HG02852 (cell line): Measurements from ENCODE around the gene MTAP.

Experiments used
- ATAC-seq: cut with Tn5 transposase; IDR thresholded peaks from one replicate; pipeline ENCODE4 v1.9.1; 2021; ENCODE audit warnings: mild to moderate bottlenecking, moderate library complexity; ENCODE audit not compliant: unreplicated experiment

The MTAP gene

GRCh38 chr9:21804331-21804730, 1.9 kb downstream of the MTAP start:
- no peak for ATAC-seq

DNA sequence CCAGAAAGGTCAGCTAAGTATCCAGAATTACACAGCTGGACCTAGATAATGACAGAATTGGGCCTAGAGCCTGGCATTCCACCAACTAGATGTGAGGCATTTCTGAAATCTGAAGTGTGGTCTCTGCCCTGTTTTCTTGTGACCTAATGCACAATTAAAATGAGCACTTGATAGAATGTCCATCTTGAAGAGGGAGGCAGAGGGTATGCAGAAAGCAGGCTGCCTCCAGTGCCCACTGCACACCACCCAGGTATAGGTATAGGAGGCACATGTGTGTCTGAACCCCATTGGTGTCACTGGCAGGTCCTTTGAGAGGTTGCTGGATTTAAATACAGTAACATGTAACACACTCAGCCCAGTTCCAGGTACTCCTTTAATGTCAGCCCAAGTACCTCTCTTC, 2.4 kb downstream of the MTAP start:
- no peak for ATAC-seq

- no peak for ATAC-seq
Observed at GRCh38 chr9:21806644-21807043, 4.2 kb downstream of the MTAP start.

GRCh38 chr9:21810388-21810787, 8.0 kb downstream of the MTAP start:
- no peak for ATAC-seq

DNA sequence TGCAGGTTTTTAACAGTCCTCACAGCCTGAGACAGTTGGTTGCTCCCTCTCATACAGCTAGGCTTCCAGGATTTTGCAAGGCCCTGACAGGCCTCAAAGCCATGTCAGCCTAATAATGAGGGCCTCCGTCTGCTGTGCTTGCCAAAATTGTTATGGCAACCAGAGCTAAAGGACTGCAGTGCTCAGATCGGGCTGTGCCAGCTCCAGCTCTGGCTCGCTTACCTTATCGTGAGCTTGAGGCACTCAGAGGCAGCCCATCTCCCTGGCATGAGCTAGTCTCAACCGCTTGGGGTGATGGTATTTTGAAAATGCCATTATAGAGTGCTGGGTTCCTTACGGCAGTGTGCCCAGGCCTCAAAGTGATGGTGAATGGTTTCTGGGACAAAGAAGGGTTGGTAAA, 8.4 kb downstream of the MTAP start:
- no peak for ATAC-seq

DNA sequence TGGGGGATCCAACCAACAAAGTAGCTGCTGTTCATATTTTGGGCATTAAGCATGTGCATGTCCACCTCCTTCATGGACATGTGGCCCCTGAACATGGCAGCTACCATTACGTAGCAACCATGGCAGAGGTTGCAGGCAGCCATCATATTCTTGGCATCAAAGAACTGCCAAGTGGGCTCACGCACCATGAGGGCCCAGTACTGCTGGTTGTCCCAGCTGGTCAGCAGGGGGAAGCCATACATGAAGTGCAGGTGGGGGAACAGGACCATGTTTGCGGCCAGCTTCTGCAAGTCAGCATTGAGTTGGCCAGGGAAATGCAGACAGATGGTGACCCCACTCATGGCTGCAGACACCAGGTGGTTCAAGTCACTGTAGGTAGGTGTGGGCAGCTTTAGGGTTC, 9.5 kb downstream of the MTAP start:
- no peak for ATAC-seq

GRCh38 chr9:21812415-21812814, 10.0 kb downstream of the MTAP start:
- no peak for ATAC-seq

- peak; percentile 59 for ATAC-seq
Observed at GRCh38 chr9:21812946-21813568, 10.6 kb downstream of the MTAP start.

DNA sequence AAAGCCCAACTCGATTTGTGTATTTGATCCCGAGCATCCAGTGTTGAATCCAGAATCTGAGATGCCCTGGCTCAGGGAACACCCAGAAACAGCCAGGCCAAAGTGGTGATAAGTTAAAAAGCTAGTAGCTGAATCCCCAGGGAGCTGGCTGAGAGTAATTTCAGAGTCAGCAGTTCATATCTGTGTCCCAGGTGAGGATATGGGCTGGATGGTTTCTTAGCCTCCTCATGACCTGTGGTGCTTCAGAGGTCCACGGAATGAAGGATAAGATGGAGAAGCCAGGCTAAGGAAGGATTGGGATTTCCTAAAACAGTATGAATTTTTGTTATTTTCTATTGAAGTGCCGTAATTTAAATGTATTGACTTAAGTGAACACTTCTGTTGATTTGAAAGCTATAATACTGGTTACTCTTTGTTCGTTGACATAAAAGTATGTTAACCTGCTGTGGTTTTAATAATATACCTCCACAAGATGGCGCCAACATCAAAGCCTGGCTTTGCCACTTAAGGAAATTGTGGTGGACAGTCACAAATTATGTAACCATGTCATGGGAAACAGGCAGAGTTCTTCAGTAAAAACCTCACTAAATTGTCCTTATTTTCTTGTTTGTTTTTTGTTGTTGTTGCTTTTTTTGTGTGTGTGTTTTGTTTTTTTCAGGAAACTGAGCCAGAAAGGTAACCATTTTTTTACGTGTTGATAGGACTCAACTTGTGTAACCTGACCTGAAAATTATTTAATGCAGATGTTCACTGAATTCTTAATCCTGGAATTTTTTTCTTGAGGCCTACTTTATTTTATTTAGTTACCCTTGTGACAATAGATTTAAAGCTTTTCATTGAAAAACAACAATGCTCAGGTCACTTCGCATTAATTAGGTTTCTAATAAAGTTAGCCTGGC, 11.4 kb downstream of the MTAP start:
- ATAC-seq: peak; percentile 26

GRCh38 chr9:21815643-21816042, 13.2 kb downstream of the MTAP start:
- no peak for ATAC-seq

DNA sequence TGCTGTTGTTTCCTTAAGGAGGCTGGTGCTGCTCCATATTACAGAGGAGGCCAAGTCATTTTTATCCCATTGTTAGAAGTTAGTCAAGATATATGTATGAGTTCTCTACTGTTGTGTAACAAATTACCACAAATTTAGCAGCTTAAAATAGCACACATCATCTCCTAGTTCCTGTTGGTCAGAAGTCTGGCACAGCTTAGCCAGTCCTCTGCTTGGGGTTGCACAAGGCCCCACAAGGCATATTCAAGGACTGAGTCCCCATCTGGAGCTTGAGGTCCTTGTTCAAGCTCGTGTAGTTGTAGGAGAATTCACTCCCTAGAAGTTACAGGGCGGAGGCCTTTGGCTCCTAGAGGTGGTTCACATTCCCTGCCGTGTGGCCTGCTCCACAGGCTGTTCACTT, 14.7 kb downstream of the MTAP start:
- ATAC-seq: no peak

DNA sequence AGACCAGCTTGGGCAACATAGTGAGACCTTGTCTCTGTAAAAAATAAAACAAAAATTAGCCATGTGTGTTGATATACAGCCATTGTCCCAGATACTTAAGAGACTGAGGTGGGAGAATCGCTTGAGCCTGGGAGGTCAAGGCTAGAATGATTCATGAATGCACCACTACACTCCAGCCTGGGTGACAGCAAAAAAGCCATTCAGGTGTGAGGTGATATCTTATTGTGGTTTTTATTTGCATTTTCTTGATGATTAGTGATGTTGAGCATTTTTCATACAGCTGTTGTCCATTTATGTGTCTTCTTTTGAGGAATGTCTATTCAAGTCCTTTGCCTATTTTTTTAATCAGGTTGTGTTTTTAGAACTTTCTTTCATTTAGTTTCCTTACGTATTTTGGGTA, 23.2 kb downstream of the MTAP start:
- ATAC-seq: no peak

DNA sequence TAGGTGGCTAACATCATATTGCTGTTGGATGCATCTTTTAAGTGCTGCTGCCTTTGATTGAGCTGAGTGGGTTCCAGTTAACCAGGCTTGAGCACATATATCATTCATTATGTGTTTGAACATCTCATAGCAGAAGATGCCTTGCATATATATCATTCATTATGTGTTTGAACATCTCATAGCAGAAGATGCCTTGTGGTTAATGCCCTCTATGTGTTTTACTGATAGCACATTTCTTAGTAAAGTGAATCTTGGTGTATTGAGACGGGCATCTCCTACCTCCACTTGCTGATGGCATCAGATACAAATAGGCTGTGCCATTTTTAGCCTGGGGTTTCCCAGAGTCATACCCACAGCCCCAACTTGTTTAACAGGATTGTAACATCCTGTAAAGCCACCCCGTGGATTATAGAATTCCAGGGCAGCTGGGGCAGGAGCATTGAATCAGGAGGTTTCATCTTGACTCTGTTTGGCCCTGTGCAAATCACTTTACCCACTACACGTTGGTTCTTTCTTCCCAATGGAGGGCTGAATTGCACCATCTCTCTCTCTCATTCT, 26.5 kb downstream of the MTAP start:
- ATAC-seq: no peak

DNA sequence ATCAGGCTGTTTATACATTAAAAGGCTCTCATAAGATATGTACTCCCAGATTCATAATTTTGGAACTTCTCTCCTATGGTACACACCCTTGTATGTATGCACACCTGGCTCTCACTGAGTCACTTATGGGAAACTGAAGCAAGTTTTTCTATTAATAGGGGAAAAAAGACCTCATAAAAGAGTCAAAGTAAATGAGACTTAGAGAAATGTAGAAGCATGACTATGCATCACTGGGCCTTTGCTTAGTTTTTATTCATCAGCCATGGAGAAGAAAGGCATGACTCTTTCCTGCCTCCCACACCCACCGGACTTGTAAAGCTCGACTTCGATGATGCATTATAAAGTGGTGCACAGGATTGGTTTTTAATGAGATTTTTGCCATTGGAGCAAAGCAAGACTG, 28.2 kb downstream of the MTAP start:
- ATAC-seq: no peak

GRCh38 chr9:21831841-21832509, 29.5 kb downstream of the MTAP start:
- peak; percentile 73 for ATAC-seq

GRCh38 chr9:21833090-21833801, 30.8 kb downstream of the MTAP start:
- ATAC-seq: peak; percentile 72

- ATAC-seq: no peak
Observed at GRCh38 chr9:21835121-21835520, 32.7 kb downstream of the MTAP start.

DNA sequence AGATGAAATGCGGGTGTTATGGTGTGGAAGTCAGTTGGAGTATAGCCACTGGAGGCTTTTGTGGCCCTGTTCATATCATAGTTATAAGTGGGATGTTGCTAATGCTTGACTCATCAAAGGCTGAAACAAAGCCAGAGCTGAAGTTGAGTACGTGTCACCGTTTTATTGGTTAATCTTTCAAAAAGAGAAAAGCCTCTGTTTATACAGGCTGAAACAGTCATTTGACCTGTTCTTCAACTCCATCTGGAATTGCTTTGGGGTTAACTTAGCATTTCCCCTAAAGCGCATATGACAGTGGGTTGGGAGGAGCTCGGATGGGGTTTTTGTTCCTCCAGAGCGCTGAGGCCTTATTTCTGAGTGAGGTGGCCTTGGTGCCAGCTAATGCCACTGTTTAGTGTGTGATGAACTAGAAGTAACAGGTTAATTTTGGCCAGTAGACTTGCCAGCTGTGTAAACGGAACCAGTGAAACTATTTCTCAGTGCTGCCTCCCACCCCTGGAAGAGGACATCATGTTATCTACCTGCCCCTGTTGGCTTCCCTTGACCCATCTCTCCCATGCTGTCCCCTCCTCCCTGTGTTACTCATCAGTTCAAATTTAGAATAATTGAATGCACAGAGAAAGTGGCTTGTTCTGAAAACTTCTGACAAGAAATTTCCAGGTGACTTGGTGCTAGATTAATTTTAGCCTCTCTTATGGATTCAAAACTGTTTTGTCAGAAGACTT, 34.2 kb downstream of the MTAP start:
- no peak for ATAC-seq

DNA sequence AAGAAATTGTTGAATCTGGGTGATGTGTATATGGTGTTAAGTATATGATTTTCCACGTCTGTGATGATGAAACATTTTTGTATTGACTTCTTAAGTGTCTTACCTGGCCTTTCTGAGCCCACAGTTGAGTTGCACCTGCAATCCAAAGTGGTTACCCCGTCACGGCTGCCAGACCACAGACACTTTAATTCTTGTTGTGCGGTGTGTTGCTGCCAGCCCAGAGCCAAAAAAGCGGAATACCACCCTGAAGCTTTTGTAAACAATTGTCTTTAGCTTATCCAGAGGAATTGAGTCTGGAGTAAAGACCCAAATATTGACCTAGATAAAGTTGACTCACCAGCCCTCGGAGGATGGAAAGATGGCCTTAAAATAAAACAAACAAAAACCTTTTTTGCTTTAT, 35.1 kb downstream of the MTAP start:
- no peak for ATAC-seq

DNA sequence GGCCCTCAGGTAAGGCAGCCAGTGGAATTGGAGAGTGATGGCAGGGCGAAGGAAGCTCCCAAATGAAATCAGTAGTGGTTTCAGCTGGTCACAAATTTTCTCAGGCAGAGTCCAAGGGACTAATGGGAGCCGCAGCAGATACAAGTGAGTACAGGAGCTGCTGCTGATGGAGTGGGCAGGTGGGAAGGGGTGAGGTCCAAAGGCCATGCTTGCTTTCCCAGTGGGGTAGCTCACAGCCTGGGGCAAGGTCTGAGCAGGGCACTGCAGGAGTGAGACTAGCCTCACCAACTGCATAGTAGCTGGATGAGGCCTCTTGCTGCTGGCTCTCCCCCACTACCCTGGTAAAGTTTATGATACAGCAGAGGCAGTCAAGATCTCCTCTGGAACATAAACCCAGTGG, 38.2 kb downstream of the MTAP start:
- ATAC-seq: no peak
